ENCODE measurements around the gene C4BPA.

Gene C4BPA

GRCh38 chr1:207058878-207059867 lies 44.9 kb upstream of the C4BPA start:
- no peak for TF ChIP-seq FOXP2 (optimal IDR thresholded peaks at IDR 0.05; ENCODE audit: borderline replicate concordance, extremely low read depth, extremely low read length, insufficient read depth)
- TF ChIP-seq TAF1 (IDR thresholded peaks at IDR 0.05; ENCODE audit: borderline replicate concordance, insufficient read depth, low read length): no peak
- TF ChIP-seq REST (IDR thresholded peaks at IDR 0.05; ENCODE audit: insufficient read depth in 1 of 2, low read depth in 2 of 2, low read length in 2 of 2): no peak
- no peak for TF ChIP-seq POLR2AphosphoS5 (IDR thresholded peaks at IDR 0.05; ENCODE audit: low read depth, low read length)
- no peak for TF ChIP-seq SIN3A (IDR thresholded peaks at IDR 0.05; ENCODE audit: borderline replicate concordance, insufficient read depth, low read length)

- TF ChIP-seq FOXP2 (optimal IDR thresholded peaks at IDR 0.05; ENCODE audit: borderline replicate concordance, extremely low read depth, extremely low read length, insufficient read depth): no peak
- TF ChIP-seq TAF1 (IDR thresholded peaks at IDR 0.05; ENCODE audit: borderline replicate concordance, insufficient read depth, low read length): no peak
- no peak for TF ChIP-seq POLR2AphosphoS5 (IDR thresholded peaks at IDR 0.05; ENCODE audit: low read depth, low read length)
- no peak for TF ChIP-seq SIN3A (IDR thresholded peaks at IDR 0.05; ENCODE audit: borderline replicate concordance, insufficient read depth, low read length)
- no peak for TF ChIP-seq REST (IDR thresholded peaks at IDR 0.05; ENCODE audit: insufficient read depth in 1 of 2, low read depth in 2 of 2, low read length in 2 of 2)
These were observed 44.2 kb upstream of the C4BPA start for GRCh38 chr1:207059881-207060280.

- no peak for TF ChIP-seq POLR2AphosphoS5 (IDR thresholded peaks at IDR 0.05; ENCODE audit: low read depth, low read length)
- TF ChIP-seq SIN3A (IDR thresholded peaks at IDR 0.05; ENCODE audit: borderline replicate concordance, insufficient read depth, low read length): no peak
These were observed 43.4 kb upstream of the C4BPA start for GRCh38 chr1:207060596-207060995.

GRCh38 chr1:207062058-207062457 lies 42.0 kb upstream of the C4BPA start:
- TF ChIP-seq POLR2AphosphoS5 (IDR thresholded peaks at IDR 0.05; ENCODE audit: low read depth, low read length): no peak
- no peak for TF ChIP-seq FOXP2 (optimal IDR thresholded peaks at IDR 0.05; ENCODE audit: borderline replicate concordance, extremely low read depth, extremely low read length, insufficient read depth)

- TF ChIP-seq FOXP2 (optimal IDR thresholded peaks at IDR 0.05; ENCODE audit: borderline replicate concordance, extremely low read depth, extremely low read length, insufficient read depth) (no peak), REST (IDR thresholded peaks at IDR 0.05; ENCODE audit: insufficient read depth in 1 of 2, low read depth in 2 of 2, low read length in 2 of 2) (no peak), SIN3A (IDR thresholded peaks at IDR 0.05; ENCODE audit: borderline replicate concordance, insufficient read depth, low read length) (no peak), TAF1 (IDR thresholded peaks at IDR 0.05; ENCODE audit: borderline replicate concordance, insufficient read depth, low read length) (no peak), POLR2AphosphoS5 (IDR thresholded peaks at IDR 0.05; ENCODE audit: low read depth, low read length) (no peak)
These were observed 41.0 kb upstream of the C4BPA start for GRCh38 chr1:207063014-207063413.

- TF ChIP-seq FOXP2 (optimal IDR thresholded peaks at IDR 0.05; ENCODE audit: borderline replicate concordance, extremely low read depth, extremely low read length, insufficient read depth) (no peak), SIN3A (IDR thresholded peaks at IDR 0.05; ENCODE audit: borderline replicate concordance, insufficient read depth, low read length) (no peak), TAF1 (IDR thresholded peaks at IDR 0.05; ENCODE audit: borderline replicate concordance, insufficient read depth, low read length) (no peak)
These were observed 39.5 kb upstream of the C4BPA start for GRCh38 chr1:207064561-207064960.

Measured in PFSK-1 (cell line).